Gastrocnemius medialis (tissue), 4 donors: ENCODE measurements around the gene APOBEC2. TPM values are rescaled to one million over a fixed set of nuclear protein-coding genes. Genes with fewer than 3 reads are reported as not detected.

Experiments used
- ATAC-seq, 2 donors: fragments of 150-250 bp; one replicate each; pipeline ENCODE4 v1.9.1; 2016
- DNase-seq, 2 donors: peaks; one replicate each; pipeline ENCODE4 v3.0.0-alpha.2; 2019
- H3K27ac ChIP-seq, 4 donors: fragments of 200-600 bp; sonication (generic); 1 replicate in 1 of 4; 2 replicates in 3 of 4; pipeline ENCODE4 v1.5.1; 2016 to 2018; ENCODE audit warnings: mild to moderate bottlenecking in 2 of 4, moderate library complexity in 1 of 4
- H3K27me3 ChIP-seq, 3 donors: fragments of 200-600 bp; sonication (generic) in 2 of 3; 1 replicate in 1 of 3; 2 replicates in 2 of 3; pipeline versions ENCODE4 v1.5.1 to v1.6.0; 2016 to 2019; ENCODE audit warnings: mild to moderate bottlenecking in 1 of 3, moderate library complexity in 1 of 3
- H3K36me3 ChIP-seq, 2 donors: fragments of 200-600 bp; sonication (generic) in 1 of 2; one replicate each; pipeline ENCODE4 v1.5.1; 2017 to 2018
- H3K4me1 ChIP-seq, 2 donors: fragments of 200-600 bp; sonication (generic) in 1 of 2; one replicate each; pipeline ENCODE4 v1.5.1; 2016 to 2017; ENCODE audit warnings: mild to moderate bottlenecking in 2 of 2
- H3K4me3 ChIP-seq, 4 donors: fragments of 200-600 bp; sonication (generic) in 3 of 4; 1 replicate in 1 of 4; 2 replicates in 3 of 4; pipeline ENCODE4 v1.5.1; 2016 to 2019; ENCODE audit warnings: mild to moderate bottlenecking in 2 of 4
- H3K9me3 ChIP-seq, 3 donors: fragments of 200-600 bp; sonication (generic) in 2 of 3; 1 replicate in 1 of 3; 2 replicates in 2 of 3; pipeline ENCODE4 v1.5.1; 2016 to 2019
- CTCF ChIP-seq, 5 experiments: fragments of 450-650 bp in 3 of 5; fragments of 200-600 bp in 2 of 5; sonication (generic) in 2 of 5; IDR thresholded peaks in 4 of 5; conservative IDR thresholded peaks in 1 of 5; 1 replicate in 4 of 5; 2 replicates in 1 of 5; pipeline ENCODE4 v1.5.1; 2016 to 2019; ENCODE audit warnings: antibody characterized with exemption in 5 of 5, mild to moderate bottlenecking in 3 of 5, moderate library complexity in 3 of 5
- POLR2A ChIP-seq, 2 donors: fragments of 450-650 bp; IDR thresholded peaks; one replicate each; pipeline ENCODE4 v1.6.1; 2017; ENCODE audit warnings: antibody characterized with exemption in 2 of 2, mild to moderate bottlenecking in 2 of 2, moderate library complexity in 2 of 2
- in situ Hi-C, 4 donors: fragments of 200-750 bp; cut with MboI; loops; one replicate each; pipeline versions ENCODE4 v1.15.0 to v1.8.0; 2017; ENCODE audit warnings: low sequenced_read_pairs in 4 of 4
- intact Hi-C: fragments of 100-400 bp; cut with DNase I; formaldehyde crosslinking; loops from one replicate; pipeline ENCODE4 v1.15.1; 2023; ENCODE audit warnings: low total_unique reads
- total RNA-seq, 4 donors: library from RNA; depleted of rRNA; stranded (reverse); fragments of >200 nt; gene quantifications; one replicate each; pipeline versions ENCODE4 v1.1.0 to v1.2.3, GENCODE V29; 2016

Gene APOBEC2
- total RNA-seq, 4 donors from 2014 or later = 93.9 to 315 (median 106) TPM

GRCh38 chr6:41021832-41022231, 31.2 kb upstream of the APOBEC2 start:
- ATAC-seq (peak; percentile 84 to 87), DNase-seq (no peak)
- no peaks in the 10 kb centered on the region for H3K27me3 ChIP-seq
- intact Hi-C loops = loop anchor here (10.0 kb wide), 1 partner anchor 1037 kb away; no protein-coding TSS in a partner anchor
- H3K4me1 ChIP-seq = peaks cover 0 to 8% of the 10 kb centered on the region in 2 donors
- TF ChIP-seq CTCF (IDR thresholded peaks at IDR 0.05 in 4 of 5, conservative IDR thresholded peaks at IDR 0.05 in 1 of 5) (peak in 2 of 5 experiments; percentile 29 to 31), POLR2A (IDR thresholded peaks at IDR 0.05) (no peak)
- in situ Hi-C loops = loop anchor here (5.0 to 25.0 kb wide), 4 partner anchors 125 to 1667 kb away; no protein-coding TSS in a partner anchor
- no peaks in the 10 kb centered on the region for H3K9me3 ChIP-seq
- no peak overlapping the region for H3K4me3 ChIP-seq
- no peaks in the 10 kb centered on the region for H3K36me3 ChIP-seq
- H3K27ac ChIP-seq = peak overlapping the region in 1 of 4 donors; percentile 29

- no peak for DNase-seq
- Histone ChIP-seq H3K27me3 (no peaks in the 10 kb centered on the region), H3K27ac (no peak overlapping the region), H3K9me3 (no peaks in the 10 kb centered on the region), H3K4me3 (no peak overlapping the region), H3K4me1 (peaks cover 2 to 11% of the 10 kb centered on the region in 2 donors), H3K36me3 (no peaks in the 10 kb centered on the region)
- in situ Hi-C loops = loop anchor here (5.0 to 25.0 kb wide), 4 partner anchors 125 to 1667 kb away; no protein-coding TSS in a partner anchor
- intact Hi-C loops = loop anchor here (10.0 kb wide), 1 partner anchor 1037 kb away; no protein-coding TSS in a partner anchor
- no peak for TF ChIP-seq POLR2A (IDR thresholded peaks at IDR 0.05)
- no peak for TF ChIP-seq CTCF (IDR thresholded peaks at IDR 0.05 in 4 of 5, conservative IDR thresholded peaks at IDR 0.05 in 1 of 5)
- no peak for ATAC-seq
Measured at GRCh38 chr6:41022294-41022693, 30.7 kb upstream of the APOBEC2 start.

- no peaks in the 10 kb centered on the region for H3K9me3 ChIP-seq
- DNase-seq (no peak), ATAC-seq (no peak)
- in situ Hi-C loops (loop anchor here (5.0 to 25.0 kb wide), 4 partner anchors 126 to 1668 kb away; no protein-coding TSS in a partner anchor), intact Hi-C loops (loop anchor here (10.0 kb wide), 1 partner anchor 1038 kb away; no protein-coding TSS in a partner anchor)
- no peak overlapping the region for H3K4me3 ChIP-seq
- H3K27ac ChIP-seq = no peak overlapping the region
- peaks cover 9 to 16% of the 10 kb centered on the region in 2 donors for H3K4me1 ChIP-seq
- no peak for TF ChIP-seq POLR2A (IDR thresholded peaks at IDR 0.05)
- no peak for TF ChIP-seq CTCF (IDR thresholded peaks at IDR 0.05 in 4 of 5, conservative IDR thresholded peaks at IDR 0.05 in 1 of 5)
- no peaks in the 10 kb centered on the region for H3K27me3 ChIP-seq
- no peaks in the 10 kb centered on the region for H3K36me3 ChIP-seq
Measured at GRCh38 chr6:41023114-41023513, 29.9 kb upstream of the APOBEC2 start.

- Histone ChIP-seq H3K36me3 (no peaks in the 10 kb centered on the region), H3K4me1 (peaks cover 16 to 24% of the 10 kb centered on the region in 2 donors), H3K27ac (no peak overlapping the region), H3K4me3 (no peak overlapping the region), H3K27me3 (no peaks in the 10 kb centered on the region), H3K9me3 (no peaks in the 10 kb centered on the region)
- TF ChIP-seq CTCF (IDR thresholded peaks at IDR 0.05 in 4 of 5, conservative IDR thresholded peaks at IDR 0.05 in 1 of 5) = no peak
- no peak for TF ChIP-seq POLR2A (IDR thresholded peaks at IDR 0.05)
- intact Hi-C loops (loop anchor here (10.0 kb wide), 1 partner anchor 1041 kb away; no protein-coding TSS in a partner anchor), in situ Hi-C loops (loop anchor here (5.0 to 25.0 kb wide), 5 partner anchors 41 to 1671 kb away; no protein-coding TSS in a partner anchor)
- ATAC-seq (no peak), DNase-seq (no peak)
Measured at GRCh38 chr6:41025966-41026530, 27.0 kb upstream of the APOBEC2 start.
